ENCODE measurements around the gene DDX59. TPM values are rescaled to one million over a fixed set of nuclear protein-coding genes. Genes with fewer than 3 reads are reported as not detected.

Gene DDX59
- total RNA-seq, 1 experiment from 2014 or later = 19.4 TPM

DNA sequence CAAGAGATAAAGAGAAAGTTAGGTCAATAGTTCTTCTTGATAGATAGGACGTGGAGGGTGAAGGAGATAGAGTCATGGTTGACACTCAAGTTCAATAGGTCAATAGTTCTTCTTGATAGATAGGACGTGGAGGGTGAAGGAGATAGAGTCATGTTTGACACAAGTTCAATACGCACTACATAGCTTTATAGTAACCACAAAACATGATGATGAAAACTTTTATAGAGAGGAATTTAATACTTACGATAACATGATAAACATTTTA is 5.8 kb upstream of the DDX59 start (continued):
- no peak for TF ChIP-seq TP53 (CRISPR knock-in tag; IDR thresholded peaks at IDR 0.05)
- TF ChIP-seq, protein P1, sequence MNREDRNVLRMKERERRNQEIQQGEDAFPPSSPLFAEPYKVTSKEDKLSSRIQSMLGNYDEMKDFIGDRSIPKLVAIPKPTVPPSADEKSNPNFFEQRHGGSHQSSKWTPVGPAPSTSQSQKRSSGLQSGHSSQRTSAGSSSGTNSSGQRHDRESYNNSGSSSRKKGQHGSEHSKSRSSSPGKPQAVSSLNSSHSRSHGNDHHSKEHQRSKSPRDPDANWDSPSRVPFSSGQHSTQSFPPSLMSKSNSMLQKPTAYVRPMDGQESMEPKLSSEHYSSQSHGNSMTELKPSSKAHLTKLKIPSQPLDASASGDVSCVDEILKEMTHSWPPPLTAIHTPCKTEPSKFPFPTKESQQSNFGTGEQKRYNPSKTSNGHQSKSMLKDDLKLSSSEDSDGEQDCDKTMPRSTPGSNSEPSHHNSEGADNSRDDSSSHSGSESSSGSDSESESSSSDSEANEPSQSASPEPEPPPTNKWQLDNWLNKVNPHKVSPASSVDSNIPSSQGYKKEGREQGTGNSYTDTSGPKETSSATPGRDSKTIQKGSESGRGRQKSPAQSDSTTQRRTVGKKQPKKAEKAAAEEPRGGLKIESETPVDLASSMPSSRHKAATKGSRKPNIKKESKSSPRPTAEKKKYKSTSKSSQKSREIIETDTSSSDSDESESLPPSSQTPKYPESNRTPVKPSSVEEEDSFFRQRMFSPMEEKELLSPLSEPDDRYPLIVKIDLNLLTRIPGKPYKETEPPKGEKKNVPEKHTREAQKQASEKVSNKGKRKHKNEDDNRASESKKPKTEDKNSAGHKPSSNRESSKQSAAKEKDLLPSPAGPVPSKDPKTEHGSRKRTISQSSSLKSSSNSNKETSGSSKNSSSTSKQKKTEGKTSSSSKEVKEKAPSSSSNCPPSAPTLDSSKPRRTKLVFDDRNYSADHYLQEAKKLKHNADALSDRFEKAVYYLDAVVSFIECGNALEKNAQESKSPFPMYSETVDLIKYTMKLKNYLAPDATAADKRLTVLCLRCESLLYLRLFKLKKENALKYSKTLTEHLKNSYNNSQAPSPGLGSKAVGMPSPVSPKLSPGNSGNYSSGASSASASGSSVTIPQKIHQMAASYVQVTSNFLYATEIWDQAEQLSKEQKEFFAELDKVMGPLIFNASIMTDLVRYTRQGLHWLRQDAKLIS (CRISPR knock-in tag; IDR thresholded peaks at IDR 0.05; ENCODE audit: borderline replicate concordance) = no peak

DNA sequence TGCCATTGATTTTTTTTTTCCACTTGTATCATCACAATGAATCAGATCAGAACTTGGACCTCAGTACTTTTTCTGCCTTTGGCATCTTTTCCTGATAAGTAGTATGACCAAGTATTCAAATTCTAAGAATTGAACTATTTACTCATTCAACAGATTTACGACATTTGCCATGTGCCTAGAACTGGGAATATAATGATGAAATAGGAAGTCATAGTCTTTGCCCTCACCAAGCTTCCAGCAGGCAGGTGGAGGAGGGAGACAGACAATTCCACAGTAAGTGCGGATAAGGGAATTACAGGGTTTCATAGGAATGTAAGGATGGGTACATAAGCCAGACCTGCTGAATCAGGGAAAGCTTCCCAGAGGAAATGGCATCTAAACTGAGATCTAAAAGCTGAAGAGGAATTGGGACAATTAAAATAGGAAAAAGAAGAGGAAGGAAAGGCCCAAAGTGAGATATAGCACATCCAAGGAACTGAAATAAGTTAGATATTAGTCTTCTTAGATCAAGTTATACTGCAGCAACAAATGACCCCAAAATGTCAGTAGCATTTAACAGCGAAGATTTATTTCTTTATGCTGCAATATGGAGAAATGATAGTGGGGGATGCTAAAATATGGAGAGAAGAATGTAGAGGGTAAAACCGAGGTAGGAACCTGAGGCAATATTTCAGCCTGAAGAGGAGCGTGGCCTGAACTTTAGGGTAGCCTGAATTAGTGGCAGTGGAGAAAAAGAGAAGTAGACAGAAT is 5.3 kb upstream of the DDX59 start:
- H3K9me3 Mint-ChIP-seq = no peaks in the 10 kb centered on the region

DNA sequence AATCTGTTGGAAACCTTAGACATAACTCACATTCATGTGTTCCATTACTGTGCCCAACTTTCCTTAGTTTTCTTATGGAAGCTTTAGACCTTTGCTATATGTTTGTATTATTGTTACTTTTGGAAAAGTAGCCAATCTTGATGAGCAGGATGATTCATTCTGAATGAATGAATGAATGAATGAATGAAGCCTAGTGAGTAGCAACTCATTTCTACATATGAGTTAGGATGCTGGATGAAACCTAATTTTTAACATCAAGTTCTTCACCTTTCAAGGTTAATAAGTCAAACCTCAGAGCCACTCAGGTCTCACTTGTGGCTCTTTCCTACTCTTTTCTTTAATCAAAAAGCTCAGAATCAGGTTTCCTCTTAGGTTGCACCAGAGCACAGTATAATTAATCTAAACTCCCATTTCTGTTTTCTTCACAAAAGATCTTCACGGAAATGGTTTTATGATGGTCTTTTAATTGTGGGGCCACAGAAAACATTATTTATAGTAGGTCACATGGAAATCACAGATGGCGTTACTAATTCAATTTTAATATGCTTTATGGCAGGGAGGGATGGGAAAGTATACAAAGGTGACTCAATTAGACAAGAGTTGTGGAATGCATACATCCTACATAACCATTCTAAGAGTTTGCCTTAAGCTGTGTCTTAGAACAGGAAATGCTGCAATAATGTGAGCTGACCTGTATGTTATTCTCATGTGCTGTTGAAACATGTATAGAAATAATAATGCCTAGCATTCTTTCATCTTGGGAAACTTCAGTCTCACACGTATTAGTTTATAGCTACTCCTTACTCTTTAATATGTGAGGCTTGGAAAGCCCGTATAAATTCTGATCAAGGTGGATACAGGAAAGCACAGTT is 4.5 kb upstream of the DDX59 start:
- ChIA-PET POLR2A (interaction anchor here (0.6 kb wide), 1 partner anchor 288 kb away, joined by 4 read pairs; no protein-coding TSS in a partner anchor), CTCF (no interaction called here)
- Mint-ChIP-seq H3K36me3 (no peaks in the 10 kb centered on the region), H3K4me1 (peaks cover 10% of the 10 kb centered on the region), H3K4me3 (no peak overlapping the region), H3K27me3 (ENCODE audit: low read depth) (no peaks in the 10 kb centered on the region), H3K27ac (no peak overlapping the region), H3K9me3 (no peaks in the 10 kb centered on the region)
- ATAC-seq (no peak), DNase-seq (ENCODE audit: low spot score) (no peak)
- TF ChIP-seq JAZF1 (CRISPR knock-in tag; IDR thresholded peaks at IDR 0.05) (no peak), NR2C2 (CRISPR knock-in tag; IDR thresholded peaks at IDR 0.05) (no peak), RELA (CRISPR knock-in tag; IDR thresholded peaks at IDR 0.05; ENCODE audit: borderline replicate concordance) (no peak), GRHL2 (CRISPR knock-in tag; IDR thresholded peaks at IDR 0.05; ENCODE audit: insufficient replicate concordance, severe bottlenecking) (no peak), NR3C1 (CRISPR knock-in tag; conservative IDR thresholded peaks at IDR 0.05; ENCODE audit: low read depth) (no peak), ZNF396 (CRISPR knock-in tag; IDR thresholded peaks at IDR 0.05; ENCODE audit: borderline replicate concordance) (no peak), IRF2 (CRISPR knock-in tag; IDR thresholded peaks at IDR 0.05; ENCODE audit: borderline replicate concordance, low read depth) (no peak), ZNF232 (CRISPR knock-in tag; IDR thresholded peaks at IDR 0.05) (no peak)
- TF ChIP-seq, protein P2, sequence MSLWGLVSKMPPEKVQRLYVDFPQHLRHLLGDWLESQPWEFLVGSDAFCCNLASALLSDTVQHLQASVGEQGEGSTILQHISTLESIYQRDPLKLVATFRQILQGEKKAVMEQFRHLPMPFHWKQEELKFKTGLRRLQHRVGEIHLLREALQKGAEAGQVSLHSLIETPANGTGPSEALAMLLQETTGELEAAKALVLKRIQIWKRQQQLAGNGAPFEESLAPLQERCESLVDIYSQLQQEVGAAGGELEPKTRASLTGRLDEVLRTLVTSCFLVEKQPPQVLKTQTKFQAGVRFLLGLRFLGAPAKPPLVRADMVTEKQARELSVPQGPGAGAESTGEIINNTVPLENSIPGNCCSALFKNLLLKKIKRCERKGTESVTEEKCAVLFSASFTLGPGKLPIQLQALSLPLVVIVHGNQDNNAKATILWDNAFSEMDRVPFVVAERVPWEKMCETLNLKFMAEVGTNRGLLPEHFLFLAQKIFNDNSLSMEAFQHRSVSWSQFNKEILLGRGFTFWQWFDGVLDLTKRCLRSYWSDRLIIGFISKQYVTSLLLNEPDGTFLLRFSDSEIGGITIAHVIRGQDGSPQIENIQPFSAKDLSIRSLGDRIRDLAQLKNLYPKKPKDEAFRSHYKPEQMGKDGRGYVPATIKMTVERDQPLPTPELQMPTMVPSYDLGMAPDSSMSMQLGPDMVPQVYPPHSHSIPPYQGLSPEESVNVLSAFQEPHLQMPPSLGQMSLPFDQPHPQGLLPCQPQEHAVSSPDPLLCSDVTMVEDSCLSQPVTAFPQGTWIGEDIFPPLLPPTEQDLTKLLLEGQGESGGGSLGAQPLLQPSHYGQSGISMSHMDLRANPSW (CRISPR knock-in tag; conservative IDR thresholded peaks at IDR 0.05; ENCODE audit: low read depth) = no peak

More for the DNA sequence above, 5.3 kb upstream of the DDX59 start:
- Mint-ChIP-seq H3K27me3 (ENCODE audit: low read depth) (no peaks in the 10 kb centered on the region), H3K4me3 (no peak overlapping the region), H3K36me3 (no peaks in the 10 kb centered on the region), H3K27ac (no peak overlapping the region), H3K4me1 (peaks cover 10% of the 10 kb centered on the region)
- ChIA-PET POLR2A (no interaction called here), CTCF (no interaction called here)
- ATAC-seq (no peak), DNase-seq (ENCODE audit: low spot score) (no peak)
- TF ChIP-seq FOXP1 (CRISPR knock-in tag; IDR thresholded peaks at IDR 0.05; ENCODE audit: borderline replicate concordance) = no peak
- no peak for TF ChIP-seq TEAD4 (CRISPR knock-in tag; IDR thresholded peaks at IDR 0.05)
- no peak for TF ChIP-seq CBFB (CRISPR knock-in tag; IDR thresholded peaks at IDR 0.05; ENCODE audit: low read depth)
- TF ChIP-seq MXD4 (CRISPR knock-in tag; IDR thresholded peaks at IDR 0.05; ENCODE audit: borderline replicate concordance) = no peak
- TF ChIP-seq ZBTB21 (CRISPR knock-in tag; IDR thresholded peaks at IDR 0.05; ENCODE audit: borderline replicate concordance) = no peak
- no peak for TF ChIP-seq ZNF317 (CRISPR knock-in tag; IDR thresholded peaks at IDR 0.05; ENCODE audit: borderline replicate concordance, low read depth)
- TF ChIP-seq GRHL2 (CRISPR knock-in tag; IDR thresholded peaks at IDR 0.05; ENCODE audit: insufficient replicate concordance, severe bottlenecking) = no peak
- no peak for TF ChIP-seq ELF4 (CRISPR knock-in tag; IDR thresholded peaks at IDR 0.05; ENCODE audit: low read depth)
- TF ChIP-seq NFYB (CRISPR knock-in tag; conservative IDR thresholded peaks at IDR 0.05; ENCODE audit: low read depth) = no peak
- TF ChIP-seq CREB1 (CRISPR knock-in tag; IDR thresholded peaks at IDR 0.05) = no peak
- TF ChIP-seq, protein P3, sequence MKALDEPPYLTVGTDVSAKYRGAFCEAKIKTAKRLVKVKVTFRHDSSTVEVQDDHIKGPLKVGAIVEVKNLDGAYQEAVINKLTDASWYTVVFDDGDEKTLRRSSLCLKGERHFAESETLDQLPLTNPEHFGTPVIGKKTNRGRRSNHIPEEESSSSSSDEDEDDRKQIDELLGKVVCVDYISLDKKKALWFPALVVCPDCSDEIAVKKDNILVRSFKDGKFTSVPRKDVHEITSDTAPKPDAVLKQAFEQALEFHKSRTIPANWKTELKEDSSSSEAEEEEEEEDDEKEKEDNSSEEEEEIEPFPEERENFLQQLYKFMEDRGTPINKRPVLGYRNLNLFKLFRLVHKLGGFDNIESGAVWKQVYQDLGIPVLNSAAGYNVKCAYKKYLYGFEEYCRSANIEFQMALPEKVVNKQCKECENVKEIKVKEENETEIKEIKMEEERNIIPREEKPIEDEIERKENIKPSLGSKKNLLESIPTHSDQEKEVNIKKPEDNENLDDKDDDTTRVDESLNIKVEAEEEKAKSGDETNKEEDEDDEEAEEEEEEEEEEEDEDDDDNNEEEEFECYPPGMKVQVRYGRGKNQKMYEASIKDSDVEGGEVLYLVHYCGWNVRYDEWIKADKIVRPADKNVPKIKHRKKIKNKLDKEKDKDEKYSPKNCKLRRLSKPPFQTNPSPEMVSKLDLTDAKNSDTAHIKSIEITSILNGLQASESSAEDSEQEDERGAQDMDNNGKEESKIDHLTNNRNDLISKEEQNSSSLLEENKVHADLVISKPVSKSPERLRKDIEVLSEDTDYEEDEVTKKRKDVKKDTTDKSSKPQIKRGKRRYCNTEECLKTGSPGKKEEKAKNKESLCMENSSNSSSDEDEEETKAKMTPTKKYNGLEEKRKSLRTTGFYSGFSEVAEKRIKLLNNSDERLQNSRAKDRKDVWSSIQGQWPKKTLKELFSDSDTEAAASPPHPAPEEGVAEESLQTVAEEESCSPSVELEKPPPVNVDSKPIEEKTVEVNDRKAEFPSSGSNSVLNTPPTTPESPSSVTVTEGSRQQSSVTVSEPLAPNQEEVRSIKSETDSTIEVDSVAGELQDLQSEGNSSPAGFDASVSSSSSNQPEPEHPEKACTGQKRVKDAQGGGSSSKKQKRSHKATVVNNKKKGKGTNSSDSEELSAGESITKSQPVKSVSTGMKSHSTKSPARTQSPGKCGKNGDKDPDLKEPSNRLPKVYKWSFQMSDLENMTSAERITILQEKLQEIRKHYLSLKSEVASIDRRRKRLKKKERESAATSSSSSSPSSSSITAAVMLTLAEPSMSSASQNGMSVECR (CRISPR knock-in tag; IDR thresholded peaks at IDR 0.05; ENCODE audit: borderline replicate concordance) = no peak
- TF ChIP-seq, protein P4, sequence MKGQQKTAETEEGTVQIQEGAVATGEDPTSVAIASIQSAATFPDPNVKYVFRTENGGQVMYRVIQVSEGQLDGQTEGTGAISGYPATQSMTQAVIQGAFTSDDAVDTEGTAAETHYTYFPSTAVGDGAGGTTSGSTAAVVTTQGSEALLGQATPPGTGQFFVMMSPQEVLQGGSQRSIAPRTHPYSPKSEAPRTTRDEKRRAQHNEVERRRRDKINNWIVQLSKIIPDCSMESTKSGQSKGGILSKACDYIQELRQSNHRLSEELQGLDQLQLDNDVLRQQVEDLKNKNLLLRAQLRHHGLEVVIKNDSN (CRISPR knock-in tag; IDR thresholded peaks at IDR 0.05) = no peak
- TF ChIP-seq ZNF121 (CRISPR knock-in tag; IDR thresholded peaks at IDR 0.05) = no peak
- no peak for TF ChIP-seq ZNF138 (CRISPR knock-in tag; conservative IDR thresholded peaks at IDR 0.05)
